A673 (cell line): Measurements from ENCODE around the gene MLXIP. TPM values are rescaled to one million over a fixed set of nuclear protein-coding genes. Genes with fewer than 3 reads are reported as not detected.

Experiments used
- BruUV-seq: library from RNA; stranded (reverse); fragments of 400-500 nt; replicated peaks from 2 replicates; lab custom pipeline; 2021; lab: Mats Ljungman, UMichigan
- CTCF ChIA-PET: fragments of 300-600 bp; sonication (Branson Sonifier 250); formaldehyde crosslinking; loops from one replicate; lab custom pipeline; 2022; ENCODE audit warnings: antibody characterized with exemption; lab: Charles Lee
- POLR2A ChIA-PET: fragments of 300-600 bp; sonication (Branson Sonifier 250); formaldehyde crosslinking; loops from one replicate; lab custom pipeline; 2022; ENCODE audit warnings: antibody characterized with exemption; ENCODE audit not compliant: low non-redundant PET; lab: Charles Lee
- DNase-seq: peaks from one replicate; pipeline ENCODE4 v3.0.0-alpha.2; 2015; ENCODE audit warnings: low spot score
- H3K27ac ChIP-seq: fragments of 200-600 bp; sonication (generic); 2 replicates; pipeline ENCODE4 v1.5.1; 2016; ENCODE audit warnings: mixed run types, low read depth, mild to moderate bottlenecking, mixed read lengths, antibody characterized with exemption, low read length; ENCODE audit not compliant: poor library complexity, severe bottlenecking
- H3K27me3 ChIP-seq: fragments of 200-600 bp; sonication (generic); replicated peaks from 2 replicates; pipeline ENCODE4 v1.6.1; 2017; ENCODE audit warnings: mixed run types, low read depth, mild to moderate bottlenecking, mixed read lengths, antibody characterized with exemption, low read length; ENCODE audit not compliant: insufficient read depth, poor library complexity
- H3K36me3 ChIP-seq: fragments of 200-600 bp; sonication (generic); 2 replicates; pipeline ENCODE4 v1.6.1; 2016; ENCODE audit warnings: mixed run types, mild to moderate bottlenecking, mixed read lengths, antibody characterized with exemption, low read length; ENCODE audit not compliant: insufficient read depth, poor library complexity, severe bottlenecking
- H3K4me1 ChIP-seq: fragments of 200-600 bp; sonication (generic); 2 replicates; pipeline ENCODE4 v1.6.1; 2017; ENCODE audit warnings: mixed run types, mild to moderate bottlenecking, mixed read lengths, antibody characterized with exemption, low read length; ENCODE audit not compliant: insufficient read depth, poor library complexity, severe bottlenecking
- H3K4me3 ChIP-seq: fragments of 200-600 bp; sonication (generic); 2 replicates; pipeline ENCODE4 v1.5.1; 2016; ENCODE audit warnings: low read depth, mixed run types, mild to moderate bottlenecking, mixed read lengths, low read length; ENCODE audit not compliant: poor library complexity, severe bottlenecking
- H3K9me3 ChIP-seq: fragments of 200-600 bp; sonication (generic); 2 replicates; pipeline ENCODE4 v1.6.1; 2016; ENCODE audit warnings: mixed run types, low read depth, mild to moderate bottlenecking, mixed read lengths, antibody characterized with exemption, low read length; ENCODE audit not compliant: poor library complexity, severe bottlenecking
- CTCF ChIP-seq: fragments of 300-800, 200-600 bp; sonication (generic); conservative IDR thresholded peaks from 2 replicates; pipeline ENCODE4 v1.5.1; 2017; ENCODE audit warnings: low read depth, mild to moderate bottlenecking, antibody characterized with exemption, low read length, moderate library complexity, mixed read lengths
- EZH2 ChIP-seq: fragments of 200-600 bp; sonication (generic); IDR thresholded peaks from 2 replicates; pipeline ENCODE4 v1.6.1; 2017; ENCODE audit warnings: borderline replicate concordance, low read depth, mild to moderate bottlenecking, mixed read lengths, antibody characterized with exemption, low read length; ENCODE audit not compliant: poor library complexity, severe bottlenecking
- intact Hi-C: fragments of 100-400 bp; cut with micrococcal nuclease; formaldehyde crosslinking; loops from one replicate; pipeline ENCODE4 v1.10.0; 2022; ENCODE audit not compliant: unreplicated experiment
- total RNA-seq: library from RNA; stranded (reverse); gene quantifications from 2 replicates; pipeline ENCODE4 v1.2.3, GENCODE V29; 2021

Gene MLXIP
- total RNA-seq, 1 experiment from 2014 or later = 32.7 TPM

GRCh38 chr12:122085591-122085990 lies 7.0 kb downstream of the MLXIP start:
- CTCF ChIA-PET = no interaction called here
- POLR2A ChIA-PET = no interaction called here

DNA sequence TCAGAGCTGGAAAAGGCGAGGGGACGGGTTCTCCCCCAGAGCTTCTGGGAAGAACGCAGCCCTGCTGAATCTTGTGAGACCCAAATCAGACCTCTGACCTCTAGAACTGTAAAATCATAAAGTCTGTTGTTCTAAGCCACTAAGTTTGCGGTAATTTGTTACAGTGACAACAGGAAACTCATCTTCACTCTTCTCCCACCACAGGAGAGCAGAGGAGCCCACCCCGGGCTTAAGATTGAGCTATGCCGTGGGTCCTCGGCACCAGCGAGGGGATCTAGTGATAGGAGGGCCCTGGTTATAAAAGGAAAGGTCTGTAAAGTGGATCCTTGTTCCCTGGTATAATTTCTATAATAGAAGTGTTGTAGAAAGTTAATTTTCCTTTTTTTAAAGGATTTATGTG lies 7.6 kb downstream of the MLXIP start:
- BruUV-seq = no TSS peak
- Histone ChIP-seq H3K27me3 (no peaks in the 10 kb centered on the region), H3K9me3 (no peaks in the 10 kb centered on the region), H3K27ac (no peak overlapping the region), H3K4me3 (no peak overlapping the region), H3K4me1 (peaks cover 15% of the 10 kb centered on the region), H3K36me3 (no peaks in the 10 kb centered on the region)
- ChIA-PET POLR2A (no interaction called here), CTCF (no interaction called here)
- intact Hi-C loops = no loop called here
- TF ChIP-seq CTCF = no peak
- TF ChIP-seq EZH2 = no peak
- no peak for DNase-seq

More at GRCh38 chr12:122085591-122085990, 7.0 kb downstream of the MLXIP start:
- BruUV-seq = no TSS peak
- no peak overlapping the region for H3K4me3 ChIP-seq
- H3K27ac ChIP-seq = no peak overlapping the region
- no peak for DNase-seq
- no peaks in the 10 kb centered on the region for H3K36me3 ChIP-seq
- no peak for TF ChIP-seq EZH2
- no peaks in the 10 kb centered on the region for H3K27me3 ChIP-seq
- intact Hi-C loops = no loop called here
- peaks cover 20% of the 10 kb centered on the region for H3K4me1 ChIP-seq
- H3K9me3 ChIP-seq = no peaks in the 10 kb centered on the region

DNA sequence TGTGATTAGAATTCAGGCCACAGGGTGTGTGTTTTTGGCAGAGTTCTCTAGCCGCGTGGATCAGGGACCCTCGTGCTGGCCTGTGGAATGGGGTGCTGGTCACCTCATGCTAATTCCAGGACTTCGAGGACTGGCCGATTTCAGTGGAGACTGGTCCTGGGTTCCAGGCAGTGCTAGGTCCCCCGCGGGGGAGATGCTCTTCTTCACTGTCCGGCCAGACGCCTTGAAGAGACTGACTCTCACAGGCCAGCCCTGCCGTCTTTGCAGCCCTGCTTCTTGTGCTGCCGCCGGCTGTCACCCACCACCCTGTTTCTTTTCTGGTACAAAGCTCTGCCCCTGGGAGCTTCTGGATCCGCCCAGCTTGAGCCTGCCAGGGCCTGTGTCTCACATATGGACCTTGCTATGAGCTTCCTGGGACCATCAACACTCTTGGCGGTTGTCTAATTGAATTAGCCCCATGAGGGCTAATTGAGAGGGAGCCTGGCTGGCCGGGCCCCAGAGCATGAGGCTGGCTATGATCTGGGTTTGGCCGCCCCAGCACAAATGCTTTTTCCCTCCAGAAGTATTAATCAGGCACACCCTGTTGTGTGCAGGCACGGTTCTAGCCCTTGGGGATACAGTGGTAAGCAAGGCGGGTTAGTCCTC lies 8.2 kb downstream of the MLXIP start:
- Histone ChIP-seq H3K4me3 (no peak overlapping the region), H3K27ac (peak overlapping the region; percentile 21), H3K9me3 (no peaks in the 10 kb centered on the region), H3K27me3 (no peaks in the 10 kb centered on the region), H3K4me1 (peaks cover 8% of the 10 kb centered on the region), H3K36me3 (no peaks in the 10 kb centered on the region)
- no TSS peak for BruUV-seq
- TF ChIP-seq CTCF (no peak), EZH2 (no peak)
- CTCF ChIA-PET = no interaction called here
- no peak for DNase-seq
- POLR2A ChIA-PET = no interaction called here
- intact Hi-C loops = no loop called here
